Measurements from ENCODE around the gene CEP128.

DNA sequence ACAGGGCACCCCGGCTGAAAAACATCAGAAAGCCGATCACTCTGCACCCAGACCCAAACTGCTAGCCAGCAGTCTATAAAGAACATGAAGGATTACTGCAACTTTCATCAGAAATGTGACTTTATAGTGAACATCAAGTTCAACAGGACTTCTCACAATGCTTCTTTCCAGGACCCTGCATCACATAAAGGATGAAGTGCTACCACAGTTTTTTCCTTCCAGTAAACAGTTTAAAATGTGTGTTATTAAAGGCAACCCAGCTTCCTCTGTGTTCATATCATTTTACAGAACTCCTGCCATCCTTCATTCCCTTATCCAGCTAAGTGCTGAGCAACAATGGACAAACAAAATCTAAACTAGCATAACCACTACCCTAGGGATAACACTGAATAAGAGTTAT is 449.9 kb downstream of the CEP128 start:
- no peak for TF ChIP-seq CTCF (conservative IDR thresholded peaks at IDR 0.05)
- TF ChIP-seq EZH2 (IDR thresholded peaks at IDR 0.05; ENCODE audit: low read depth) = no peak

All from PC-9 (cell line).